ENCODE data around the gene PRAMEF1.
"Not testable (repeated sequence)": the region's sequence is repeated elsewhere in the genome, so short reads cannot be mapped to it uniquely, and the experiment has no call there.

The PRAMEF1 gene

DNA sequence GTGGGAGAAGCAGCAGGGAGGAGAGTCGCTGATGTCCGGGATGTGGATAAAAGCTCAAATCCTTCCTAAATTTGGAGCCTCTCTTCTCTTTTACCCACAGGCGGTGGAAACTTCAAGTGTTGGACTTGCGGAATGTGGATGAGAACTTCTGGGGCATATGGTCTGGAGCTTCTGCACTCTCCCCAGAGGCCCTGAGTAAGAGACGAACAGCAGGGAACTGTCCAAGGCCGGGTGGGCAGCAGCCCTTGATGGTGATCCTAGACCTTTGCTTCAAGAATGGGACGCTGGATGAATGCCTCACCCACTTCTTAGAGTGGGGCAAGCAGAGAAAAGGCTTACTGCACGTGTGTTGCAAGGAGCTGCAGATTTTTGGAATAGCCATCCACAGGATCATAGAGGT is 15.8 kb upstream of the PRAMEF1 start:
- no peak for DNase-seq (ENCODE audit: low read depth in 2 of 2)

DNA sequence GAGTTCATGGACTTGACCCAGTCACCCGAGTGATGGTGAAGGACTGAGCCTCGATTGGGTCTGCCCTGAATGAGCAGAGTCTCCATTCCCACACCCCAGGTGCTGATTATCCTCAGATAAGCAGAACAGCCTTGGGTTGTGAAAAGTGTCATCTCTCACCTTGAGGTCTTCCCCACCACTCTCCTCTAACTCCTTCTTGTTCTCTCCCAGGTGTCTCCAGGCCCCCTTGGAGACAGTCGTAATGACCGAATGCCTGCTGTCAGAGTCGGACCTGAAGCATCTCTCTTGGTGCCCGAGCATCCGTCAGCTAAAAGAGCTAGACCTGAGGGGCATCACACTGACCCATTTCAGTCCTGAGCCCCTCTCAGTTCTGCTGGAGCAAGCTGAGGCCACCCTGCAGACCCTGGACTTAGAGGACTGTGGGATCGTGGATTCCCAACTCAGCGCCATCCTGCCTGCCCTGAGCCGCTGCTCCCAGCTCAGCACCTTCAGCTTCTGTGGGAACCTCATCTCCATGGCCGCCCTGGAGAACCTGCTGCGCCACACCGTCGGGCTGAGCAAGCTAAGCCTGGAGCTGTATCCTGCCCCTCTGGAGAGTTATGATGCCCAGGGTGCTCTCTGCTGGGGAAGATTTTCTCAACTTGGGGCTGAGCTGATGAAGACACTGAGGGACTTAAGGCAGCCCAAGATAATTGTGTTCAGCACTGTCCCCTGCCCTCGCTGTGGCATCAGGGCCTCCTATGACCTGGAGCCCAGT is 14.2 kb upstream of the PRAMEF1 start:
- DNase-seq (ENCODE audit: low read depth in 2 of 2), result no peak

DNA sequence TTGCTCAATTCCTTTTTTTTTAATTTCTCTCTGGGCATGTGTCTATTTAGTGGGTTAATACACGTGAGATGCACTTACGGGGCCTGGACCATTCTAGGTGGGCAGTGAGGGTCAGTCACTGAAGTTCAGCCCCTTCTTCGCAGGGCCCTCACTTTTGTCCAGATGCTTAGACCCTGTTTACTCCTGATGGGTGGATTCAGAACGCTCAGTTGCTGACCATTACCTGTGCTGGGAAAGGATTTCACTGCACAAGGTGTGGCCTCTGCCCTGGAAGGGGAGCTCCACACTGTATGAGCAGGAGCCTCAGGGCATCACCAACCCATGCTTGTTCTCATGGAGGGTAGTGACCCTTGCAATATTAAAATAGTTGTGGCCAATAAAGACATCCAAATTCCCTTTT is 13.1 kb upstream of the PRAMEF1 start:
- no peak for DNase-seq (ENCODE audit: low read depth in 2 of 2)

GRCh38 chr1:12778907-12779306 is 12.3 kb upstream of the PRAMEF1 start:
- DNase-seq (ENCODE audit: low read depth in 2 of 2), result no peak

DNA sequence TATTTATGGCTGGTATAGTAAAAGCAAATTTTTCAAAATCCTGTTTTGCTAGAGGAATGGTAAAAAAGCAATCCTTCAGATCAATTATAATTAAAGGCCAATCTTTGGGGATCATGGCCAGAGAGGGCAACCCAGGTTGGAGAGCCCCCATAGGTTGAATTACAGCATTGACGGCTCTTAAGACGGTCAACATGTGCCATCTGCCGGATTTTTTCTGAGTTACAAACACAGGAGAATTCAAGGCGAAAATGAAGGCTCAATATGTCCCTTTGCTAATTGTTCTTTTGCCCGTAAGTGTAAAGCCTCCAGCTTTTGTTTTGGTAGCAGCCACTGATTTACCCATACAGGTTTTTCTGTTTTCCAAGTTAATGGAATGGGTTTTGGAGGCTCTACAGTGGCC is 9.7 kb upstream of the PRAMEF1 start:
- DNase-seq (ENCODE audit: low read depth in 2 of 2), result not testable (repeated sequence)

GRCh38 chr1:12783783-12784182 is 7.4 kb upstream of the PRAMEF1 start:
- DNase-seq (ENCODE audit: low read depth in 2 of 2), result not testable (repeated sequence)

DNA sequence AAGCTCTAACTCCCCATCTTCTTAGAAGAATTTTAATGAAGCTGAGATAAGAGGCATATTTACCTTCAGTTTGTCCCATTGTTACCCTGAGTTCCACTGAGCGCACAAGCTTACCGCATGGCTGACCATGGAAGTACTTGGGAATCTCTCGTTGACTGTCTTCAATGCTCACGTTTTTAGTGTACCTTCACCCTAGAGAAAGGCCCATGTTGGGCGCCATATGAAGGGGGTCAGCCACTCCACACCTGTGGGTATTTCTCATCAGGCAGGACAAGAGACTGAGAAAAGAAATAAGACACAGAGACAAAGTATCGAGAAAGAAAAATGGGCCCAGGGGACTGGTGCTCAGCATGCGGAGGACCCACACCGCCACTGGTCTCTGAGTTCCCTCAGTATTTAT is 6.5 kb upstream of the PRAMEF1 start:
- not testable (repeated sequence) for DNase-seq (ENCODE audit: low read depth in 2 of 2)

DNA sequence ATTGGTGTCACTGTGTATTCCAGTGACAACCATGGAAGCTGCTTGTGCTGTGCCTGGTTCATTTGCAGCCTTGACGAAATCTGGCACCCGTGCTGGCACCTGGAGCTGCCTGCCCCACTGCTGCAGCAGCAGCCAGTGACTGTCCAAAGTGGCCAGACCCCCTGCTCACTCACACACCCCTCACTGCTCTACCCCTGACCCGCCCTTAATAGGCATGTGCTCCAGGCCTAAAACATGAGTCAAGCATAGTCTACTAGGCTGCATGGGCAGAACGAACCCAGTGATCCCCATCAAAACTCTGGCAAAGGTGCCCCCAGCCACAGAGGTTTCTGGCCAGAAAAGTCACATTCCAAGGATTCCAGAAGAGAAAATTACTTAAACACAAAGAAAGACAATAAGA is 7.7 kb downstream of the PRAMEF1 start:
- no peak for DNase-seq (ENCODE audit: low read depth in 2 of 2)

DNA sequence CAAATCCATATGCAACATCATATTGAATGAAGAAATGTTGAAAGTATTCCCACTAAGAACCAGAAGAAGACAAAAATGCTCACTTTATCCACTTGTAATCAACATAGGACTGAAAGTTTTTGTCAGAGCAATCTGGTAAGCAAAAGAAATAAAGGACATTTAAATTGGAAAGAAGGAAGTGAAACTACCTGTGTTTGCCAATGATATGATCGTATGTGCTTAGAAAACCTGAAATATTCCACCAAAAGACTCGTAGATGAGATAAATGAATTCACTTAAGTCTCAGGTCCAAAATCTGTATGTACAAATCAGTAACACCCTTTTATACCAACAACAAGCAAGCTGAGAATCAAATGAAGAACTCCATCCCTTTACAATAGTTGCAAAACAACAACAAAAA is 8.5 kb downstream of the PRAMEF1 start:
- no peak for DNase-seq (ENCODE audit: low read depth in 2 of 2)

- DNase-seq (ENCODE audit: low read depth in 2 of 2), result no peak
Observed at GRCh38 chr1:12809933-12810332, 18.7 kb downstream of the PRAMEF1 start.

DNA sequence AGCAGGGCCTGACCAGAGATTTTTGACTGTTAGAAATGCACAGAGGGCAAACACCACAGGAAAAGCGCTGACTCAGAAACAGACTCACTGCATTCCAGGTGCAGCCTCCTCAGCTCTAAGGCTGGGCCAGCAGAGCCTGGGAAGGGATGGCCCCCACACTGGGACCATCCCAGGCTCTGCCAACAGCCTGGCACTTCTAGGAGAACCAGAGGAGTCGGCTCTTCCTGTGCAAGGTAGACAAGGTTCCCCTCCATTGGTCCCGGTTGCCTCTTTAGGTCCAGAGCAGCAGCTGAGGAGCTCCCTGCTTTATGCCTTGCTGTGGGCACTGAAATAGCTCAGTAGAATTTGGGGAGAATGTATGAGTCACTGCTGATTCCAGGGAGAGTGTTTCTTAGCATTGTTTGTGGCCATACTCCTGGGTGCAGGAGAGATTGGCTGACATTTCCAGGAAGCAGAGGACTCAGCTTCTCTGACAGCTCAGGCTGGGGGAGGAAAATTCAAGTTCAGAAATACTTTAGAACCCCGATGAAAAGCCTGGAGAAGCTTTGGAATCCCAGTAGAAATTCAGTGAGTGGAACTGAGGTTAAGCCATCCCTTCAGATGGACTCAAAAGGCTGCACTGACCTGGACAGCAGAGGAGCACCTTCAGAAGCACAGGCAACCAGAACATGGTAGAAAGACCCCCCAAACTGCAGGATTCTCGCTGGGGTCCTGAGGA is 19.7 kb downstream of the PRAMEF1 start:
- no peak for DNase-seq (ENCODE audit: low read depth in 2 of 2)

DNA sequence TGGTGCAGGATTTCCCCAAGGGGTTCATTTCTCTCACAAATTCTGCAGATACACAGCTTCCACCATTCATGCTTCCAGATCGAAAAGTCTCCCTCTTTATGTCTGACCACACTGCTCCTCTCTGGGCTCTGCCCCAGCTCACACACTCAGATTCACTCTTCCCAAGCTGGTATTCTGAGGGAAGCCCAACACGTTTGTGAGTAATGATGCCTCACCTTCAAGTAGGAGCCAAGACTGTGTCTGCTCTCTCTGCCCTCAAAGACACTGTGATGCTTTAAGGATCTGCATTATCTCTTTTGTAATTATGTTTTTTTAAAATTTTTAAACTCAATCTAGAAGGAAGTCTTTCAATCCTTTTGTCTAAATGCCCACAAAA is 20.2 kb downstream of the PRAMEF1 start:
- DNase-seq (ENCODE audit: low read depth in 2 of 2), result no peak

DNA sequence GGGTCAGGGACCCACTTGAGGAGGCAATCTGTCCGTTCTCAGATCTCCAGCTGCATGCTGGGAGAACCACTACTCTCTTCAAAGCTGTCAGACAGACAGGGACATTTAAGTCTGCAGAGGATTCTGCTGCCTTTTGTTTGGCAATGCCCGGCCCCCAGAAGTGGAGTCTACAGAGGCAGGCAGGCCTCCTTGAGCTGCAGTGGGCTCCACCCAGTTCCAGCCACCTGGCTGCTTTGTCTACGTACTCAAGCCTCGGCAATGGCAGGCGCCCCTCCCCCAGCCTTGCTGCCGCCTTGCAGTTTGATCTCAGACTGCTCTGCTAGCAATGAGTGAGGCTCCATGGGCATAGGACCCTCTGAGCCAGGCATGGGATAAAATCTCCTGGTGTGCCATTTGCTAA is 27.9 kb downstream of the PRAMEF1 start:
- not testable (repeated sequence) for DNase-seq (ENCODE audit: low read depth in 2 of 2)

DNA sequence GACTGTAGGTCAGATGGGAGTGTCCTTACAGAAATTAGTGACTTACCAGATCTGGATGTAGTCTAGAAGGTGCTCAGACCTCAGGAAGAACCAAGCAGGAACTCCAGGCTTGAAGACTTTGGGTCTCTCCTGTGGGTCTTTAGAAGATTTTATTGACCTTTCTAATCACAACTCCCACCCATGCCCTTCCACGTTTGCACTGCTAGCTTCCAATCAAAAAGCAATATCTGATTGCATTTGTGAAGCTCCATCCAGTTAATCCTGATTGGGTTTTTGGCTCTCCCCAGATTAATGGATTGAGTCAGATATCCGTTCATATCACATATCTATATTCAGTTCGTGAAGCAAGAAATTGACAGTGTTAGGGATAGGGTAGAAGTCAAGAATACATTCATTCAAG is 40.1 kb downstream of the PRAMEF1 start, which contains the start of gene PRAMEF11:
TSS of gene PRAMEF11 (minus strand) at position 101 of the 400 bp plus-strand sequence. CDS start 2,621 bp downstream, outside the sequence.
- DNase-seq (ENCODE audit: low read depth in 2 of 2), result not testable (repeated sequence)

DNA sequence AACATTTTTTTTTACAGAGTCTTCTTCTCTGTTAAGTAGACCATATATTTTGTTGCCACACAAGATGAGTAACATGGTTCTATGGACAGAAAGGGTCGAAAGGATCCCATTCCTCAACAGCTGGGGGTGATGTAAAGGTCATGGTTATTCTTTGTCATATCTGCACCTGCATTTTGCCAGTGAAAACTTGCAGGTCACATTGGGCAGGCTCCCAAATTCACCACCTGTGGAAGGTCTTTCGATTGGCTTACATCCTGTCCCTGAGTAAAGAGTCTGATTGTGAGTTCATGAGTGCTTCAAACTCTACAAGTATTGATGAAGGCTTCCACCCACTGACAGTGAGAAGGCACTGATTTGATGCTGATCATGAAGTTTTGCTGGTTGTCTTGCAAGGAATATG is 42.1 kb downstream of the PRAMEF1 start:
- not testable (repeated sequence) for DNase-seq (ENCODE audit: low read depth in 2 of 2)

Measured in stimulated activated CD4-positive, alpha-beta T cell treated with anti-CD3 and anti-CD28 coated beads, Interleukin-1b, Interleukin-23, amount 100 ng/mL, for 1 hour (primary cell).